SW 1271 (cell line): ENCODE measurements around the gene TSKU.

Source experiments
- DNase-seq, 2 experiments: peaks; one replicate each; lab custom pipeline; 2025; lab: John Stamatoyannopoulos, UW

The TSKU gene

DNA sequence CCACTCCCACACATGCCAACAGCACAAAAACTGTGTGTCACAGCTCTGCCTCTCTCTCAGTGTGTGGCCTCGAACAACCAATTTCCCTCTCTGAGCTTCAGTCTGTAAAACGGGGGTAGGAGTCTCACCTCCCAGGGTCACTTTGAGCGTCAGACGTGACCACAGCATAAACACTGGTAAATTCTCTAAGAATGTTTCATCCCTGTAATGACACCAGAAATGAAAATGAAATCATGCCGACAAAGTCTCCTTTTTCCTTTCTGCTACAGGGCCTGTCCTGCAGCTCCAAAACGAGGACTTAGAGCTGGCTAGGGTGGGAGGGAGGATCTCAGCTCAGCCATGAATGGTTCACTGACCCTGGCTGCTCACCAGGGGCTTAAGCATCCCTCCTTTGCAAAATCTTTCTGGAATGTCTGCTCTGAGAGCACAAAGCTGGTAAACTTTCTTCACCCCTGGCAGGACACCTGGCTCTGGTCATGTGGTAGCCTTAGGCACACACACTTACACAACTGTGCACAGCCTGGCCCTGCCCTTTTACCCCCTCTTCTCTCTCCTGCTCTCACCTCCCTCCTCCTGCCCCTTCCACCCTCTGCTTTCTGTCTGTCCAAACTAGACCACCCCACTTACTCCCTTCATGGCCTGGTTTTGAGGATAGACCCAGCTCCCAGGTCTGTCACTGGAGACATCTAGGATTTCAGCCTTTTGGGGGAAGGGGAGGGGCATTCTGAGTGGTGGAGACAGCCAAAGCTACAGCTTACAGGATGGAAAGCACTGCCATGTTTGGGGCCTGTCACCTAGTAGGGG is 12.3 kb upstream of the TSKU start:
- DNase-seq: no peak

GRCh38 chr11:76771446-76772099 is 11.6 kb upstream of the TSKU start:
- no peak for DNase-seq

DNA sequence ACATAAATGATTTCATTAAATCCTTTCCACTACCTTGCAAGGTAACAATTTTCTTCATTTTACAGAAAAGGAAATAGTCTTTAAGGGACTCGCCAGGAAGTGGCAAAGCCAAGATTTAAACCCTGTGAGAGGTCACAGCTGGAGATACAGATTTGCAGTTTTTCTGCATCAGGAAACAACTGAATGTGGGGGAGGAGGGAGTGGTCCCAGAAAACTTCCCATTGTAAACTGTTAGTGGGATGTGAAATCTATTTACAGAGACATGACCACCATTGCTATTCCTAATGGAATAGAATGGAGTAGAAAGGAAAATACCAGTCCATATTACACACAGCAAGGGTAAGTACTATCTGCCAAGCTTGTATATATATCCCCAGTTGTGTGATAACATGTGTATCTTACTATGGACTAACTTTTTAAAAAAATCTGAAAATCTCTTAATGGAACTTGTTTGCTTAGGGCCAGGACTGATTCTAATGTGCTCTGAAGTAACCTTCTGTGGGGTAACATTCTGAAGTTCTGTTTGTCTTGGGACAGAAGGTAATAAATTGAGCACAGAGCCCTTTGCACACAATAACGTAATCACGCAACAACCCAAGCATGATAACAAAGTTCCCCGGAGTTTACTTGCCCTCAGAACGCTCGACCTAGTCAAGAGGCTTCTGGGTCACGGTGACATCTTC is 10.9 kb upstream of the TSKU start:
- no peak for DNase-seq

- DNase-seq: no peak
Observed at GRCh38 chr11:76772783-76773106, 10.4 kb upstream of the TSKU start.

- no peak for DNase-seq
Observed at GRCh38 chr11:76773921-76774361, 9.2 kb upstream of the TSKU start.

GRCh38 chr11:76776472-76776871 is 6.7 kb upstream of the TSKU start:
- DNase-seq: no peak

DNA sequence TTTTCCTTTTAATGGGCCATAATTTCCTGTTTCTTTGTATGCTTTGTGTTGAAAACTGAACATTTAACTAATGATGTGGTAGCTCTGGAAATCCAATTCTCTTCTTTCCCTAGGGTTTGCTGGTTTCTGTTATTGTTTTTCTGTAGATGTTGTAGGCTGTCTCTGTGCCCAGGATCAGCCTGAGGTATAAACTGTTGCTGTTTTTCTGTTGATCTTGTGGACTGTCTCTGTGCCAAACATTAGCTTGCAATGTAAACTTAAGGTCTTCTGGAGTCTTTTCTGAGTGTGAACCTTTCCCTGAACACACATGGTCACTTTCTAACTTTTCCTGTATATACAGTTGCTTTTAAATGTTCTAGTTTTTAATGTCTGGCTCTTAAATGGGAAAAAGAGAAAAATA is 5.9 kb upstream of the TSKU start:
- DNase-seq: no peak

DNA sequence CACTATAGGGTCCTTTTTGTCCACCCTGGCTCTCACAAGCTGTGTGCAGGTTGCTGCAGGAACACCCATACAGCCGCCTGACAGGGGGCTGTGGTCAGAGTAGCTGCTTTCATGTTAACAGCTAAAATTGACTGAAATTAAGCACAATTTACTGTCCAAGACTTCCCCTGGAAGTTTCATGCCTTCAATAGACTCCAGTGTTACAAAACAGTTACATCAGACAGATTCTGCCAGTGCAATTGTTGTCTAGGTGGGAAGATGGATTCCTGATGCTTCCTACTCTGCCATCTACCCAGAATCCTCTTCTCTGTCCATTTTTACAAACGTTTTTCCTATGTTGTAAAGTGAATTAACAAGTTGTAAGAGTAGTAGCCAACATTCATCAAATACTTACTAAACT is 5.3 kb upstream of the TSKU start:
- no peak for DNase-seq

- DNase-seq: no peak
Observed at GRCh38 chr11:76778874-76779273, 4.3 kb upstream of the TSKU start.

DNA sequence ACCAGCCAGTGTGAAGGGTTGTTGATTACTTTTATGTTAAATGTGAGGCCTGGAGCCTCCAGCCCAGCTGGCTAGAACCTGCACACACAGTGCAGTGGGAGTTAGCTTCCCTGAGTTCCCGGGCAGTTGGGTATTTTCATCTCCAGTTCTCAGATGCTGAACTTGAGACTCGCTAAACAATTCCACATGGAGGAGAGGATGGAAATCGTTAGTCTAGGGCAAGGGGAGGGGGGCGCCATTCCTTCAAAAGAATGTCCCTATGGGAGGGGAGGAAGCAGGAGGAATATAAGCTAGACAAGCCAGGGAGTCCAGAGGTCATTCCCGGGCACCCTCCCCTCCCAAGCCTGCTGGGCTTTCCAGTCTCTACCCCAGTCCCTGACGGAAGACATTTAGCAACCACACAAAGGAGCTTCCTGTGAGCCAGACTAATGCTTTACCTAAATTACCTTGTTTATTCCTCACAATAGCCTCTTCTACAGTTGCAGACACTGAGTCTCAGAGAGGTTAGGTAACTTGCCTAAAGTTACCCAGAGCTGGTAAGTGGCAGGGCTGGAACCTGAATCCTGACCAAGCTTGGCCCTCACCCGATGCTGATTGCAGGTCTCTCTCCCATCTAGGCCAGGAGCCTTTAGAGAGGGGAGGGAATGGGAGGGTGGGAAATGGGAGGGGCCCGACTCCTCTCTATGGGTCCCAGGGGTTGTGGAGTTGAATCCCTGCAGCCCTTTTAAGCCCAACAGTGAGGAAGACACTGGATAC is 1.9 kb upstream of the TSKU start:
- DNase-seq: no peak

DNA sequence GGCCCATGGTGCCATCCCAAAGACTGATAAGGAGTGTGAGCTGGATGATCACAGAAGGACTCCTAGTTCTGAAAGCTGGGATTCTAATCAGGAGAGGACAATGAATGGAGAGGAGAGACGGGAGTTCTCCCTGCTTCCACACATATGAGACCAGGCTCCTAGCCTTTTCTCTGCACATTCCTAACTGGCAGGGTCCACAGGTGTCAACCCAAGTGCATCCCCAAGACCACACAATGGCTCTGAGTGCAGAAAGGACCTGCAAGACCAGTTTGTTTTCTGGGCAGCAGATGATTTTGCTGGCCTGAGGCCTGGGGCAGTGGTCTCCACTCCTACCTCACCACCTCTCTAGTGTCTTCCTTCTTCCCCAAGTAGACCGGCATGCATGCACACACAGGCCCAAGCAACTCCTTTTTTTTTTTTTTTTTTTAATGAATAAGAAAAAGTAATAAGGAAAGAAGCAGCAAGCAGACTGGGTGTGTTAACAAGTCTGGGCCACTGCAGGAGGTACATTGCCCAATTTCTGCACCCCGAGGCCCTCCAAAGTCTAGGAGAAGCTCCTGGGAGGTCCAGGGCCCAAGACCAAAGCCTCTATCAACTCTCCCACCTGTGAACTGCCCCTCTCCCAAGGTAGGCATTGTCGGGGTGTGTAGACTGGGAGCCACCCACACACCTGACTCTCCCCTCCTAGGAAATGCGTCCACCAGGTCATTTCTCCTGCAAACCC is 1.2 kb upstream of the TSKU start:
- DNase-seq: no peak

DNA sequence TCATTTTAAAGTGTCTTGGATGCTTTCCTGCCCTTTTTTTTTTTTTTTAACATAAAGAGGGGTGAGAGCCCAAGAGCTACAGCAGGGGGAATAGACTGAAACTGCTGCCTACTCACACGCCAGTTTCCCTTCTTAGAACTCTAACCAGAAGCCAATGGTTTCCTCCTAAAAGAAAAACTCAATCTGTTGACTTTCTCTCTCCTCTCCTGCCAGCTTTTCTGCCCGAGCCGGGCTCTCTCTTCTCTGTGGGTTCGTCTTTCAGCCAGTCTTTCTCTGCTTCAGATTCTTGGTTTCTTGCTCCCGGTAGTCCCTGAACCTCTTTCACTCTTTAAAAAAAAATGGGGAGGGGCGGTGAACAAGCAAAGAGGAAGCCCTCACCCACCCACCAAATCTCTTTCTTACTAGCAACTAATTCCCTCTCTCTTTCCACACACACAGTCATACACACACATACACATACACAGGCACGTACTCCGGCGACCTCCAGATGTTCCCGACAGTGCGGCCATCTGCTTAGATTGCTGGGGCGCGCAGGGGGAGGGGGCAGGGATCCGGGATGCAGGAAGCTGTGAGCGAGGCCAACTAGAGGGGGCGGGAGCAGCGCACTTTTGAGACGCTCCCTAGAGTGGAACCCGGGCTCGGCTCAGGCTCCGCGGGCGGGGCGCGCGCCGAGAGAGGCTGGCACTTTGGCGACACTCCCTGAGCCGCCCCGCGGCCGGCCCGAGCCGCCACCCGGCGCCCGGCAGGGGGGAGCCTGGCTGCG is 444 bp upstream of the TSKU start:
- peak; percentile 85 to 88 for DNase-seq

DNA sequence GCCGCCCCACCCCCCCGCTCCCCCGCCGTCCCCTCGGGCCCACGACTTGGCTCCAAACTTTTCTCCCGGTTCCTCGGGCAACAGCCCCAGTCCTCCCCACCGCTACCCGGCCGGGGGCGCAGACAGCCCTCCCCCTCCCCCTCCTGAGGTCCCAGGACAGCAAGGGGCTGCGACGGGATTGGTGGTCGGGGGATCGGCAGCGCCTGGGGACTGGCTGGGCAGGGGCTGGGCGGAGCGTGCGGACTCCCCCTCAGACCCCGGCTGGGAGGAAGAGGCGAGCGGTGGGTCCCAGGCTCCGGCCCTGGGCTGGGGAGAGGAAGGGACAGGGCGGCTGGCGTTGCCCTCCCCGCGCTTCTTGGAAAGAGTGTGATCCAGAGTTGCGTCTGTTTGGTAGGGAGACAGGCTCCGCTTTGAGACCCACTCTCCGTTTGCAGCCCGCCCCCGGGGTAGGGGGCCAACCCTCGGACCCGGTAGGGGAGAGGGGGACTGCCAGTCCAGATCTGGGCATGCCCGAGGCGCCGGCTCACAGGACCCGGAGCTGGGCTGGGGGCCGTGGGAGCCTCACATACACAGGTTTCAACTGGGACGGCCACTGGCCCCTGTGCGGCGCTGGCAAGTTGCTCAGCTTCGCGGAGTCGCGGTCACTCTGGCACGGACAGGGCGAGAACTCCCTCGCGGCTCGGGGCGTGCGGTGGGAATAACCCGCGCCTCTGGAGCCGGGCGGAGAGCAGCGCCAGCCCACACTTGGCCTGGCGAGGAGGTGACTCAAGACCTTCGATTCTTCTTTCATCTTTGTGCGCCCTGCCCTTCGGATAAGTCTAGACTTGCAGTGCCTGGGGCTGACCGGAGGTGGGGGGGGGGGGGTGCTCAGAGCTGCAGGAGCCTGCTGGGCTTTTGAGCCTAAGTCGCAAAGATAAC is 999 bp downstream of the TSKU start:
- peak in 1 of 2 experiments; percentile 27 for DNase-seq

- no peak for DNase-seq
Observed at GRCh38 chr11:76785513-76785912, 2.4 kb downstream of the TSKU start.

- DNase-seq: no peak
Observed at GRCh38 chr11:76786016-76786415, 2.9 kb downstream of the TSKU start.

DNA sequence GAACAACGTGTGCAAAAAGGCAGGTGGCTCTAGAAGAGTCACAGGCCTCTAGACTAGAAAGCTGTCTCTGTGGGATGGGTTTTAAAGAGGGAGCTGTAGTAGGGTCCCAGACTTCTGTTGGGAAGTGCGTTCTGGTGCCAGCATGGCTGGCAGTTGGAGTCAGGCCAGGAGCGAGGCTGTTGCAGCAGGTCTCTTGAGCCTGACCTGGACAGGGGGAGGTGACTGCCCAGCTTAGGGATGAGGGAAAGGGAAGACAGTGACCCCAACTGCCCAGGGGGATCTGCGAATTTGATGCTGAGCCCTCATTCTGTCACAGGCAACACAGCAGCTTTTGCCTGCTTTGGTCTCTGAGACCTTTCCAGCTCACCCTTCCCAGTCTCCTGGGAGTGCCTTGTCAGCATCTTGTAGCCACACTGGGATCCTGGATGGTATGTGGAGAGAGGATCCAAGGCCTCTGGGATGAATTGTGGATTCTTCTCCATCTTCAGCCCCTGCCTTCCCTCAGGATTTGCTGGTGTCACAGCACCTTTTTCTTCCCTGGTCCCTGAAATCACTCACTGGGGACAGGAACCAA is 3.4 kb downstream of the TSKU start:
- no peak for DNase-seq

DNA sequence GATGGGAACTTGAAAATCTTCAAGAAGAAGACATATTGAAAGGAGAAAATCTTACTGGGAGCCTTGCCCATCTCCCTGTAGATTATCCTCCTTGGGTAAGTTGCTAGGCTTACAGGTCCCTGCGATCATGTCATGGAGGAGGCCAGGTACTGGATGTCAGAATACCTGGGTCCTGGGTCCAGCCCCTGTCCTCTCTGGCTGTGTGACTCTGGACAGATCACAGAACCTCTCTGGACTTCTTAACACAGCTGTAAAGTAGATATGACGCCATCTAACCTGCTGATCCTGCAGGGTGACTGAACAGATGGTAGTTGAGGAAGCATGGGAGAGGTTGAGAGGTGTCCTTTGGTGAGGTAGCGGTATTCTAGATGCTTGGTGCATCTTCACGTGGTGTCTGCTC is 4.1 kb downstream of the TSKU start:
- DNase-seq: no peak

DNA sequence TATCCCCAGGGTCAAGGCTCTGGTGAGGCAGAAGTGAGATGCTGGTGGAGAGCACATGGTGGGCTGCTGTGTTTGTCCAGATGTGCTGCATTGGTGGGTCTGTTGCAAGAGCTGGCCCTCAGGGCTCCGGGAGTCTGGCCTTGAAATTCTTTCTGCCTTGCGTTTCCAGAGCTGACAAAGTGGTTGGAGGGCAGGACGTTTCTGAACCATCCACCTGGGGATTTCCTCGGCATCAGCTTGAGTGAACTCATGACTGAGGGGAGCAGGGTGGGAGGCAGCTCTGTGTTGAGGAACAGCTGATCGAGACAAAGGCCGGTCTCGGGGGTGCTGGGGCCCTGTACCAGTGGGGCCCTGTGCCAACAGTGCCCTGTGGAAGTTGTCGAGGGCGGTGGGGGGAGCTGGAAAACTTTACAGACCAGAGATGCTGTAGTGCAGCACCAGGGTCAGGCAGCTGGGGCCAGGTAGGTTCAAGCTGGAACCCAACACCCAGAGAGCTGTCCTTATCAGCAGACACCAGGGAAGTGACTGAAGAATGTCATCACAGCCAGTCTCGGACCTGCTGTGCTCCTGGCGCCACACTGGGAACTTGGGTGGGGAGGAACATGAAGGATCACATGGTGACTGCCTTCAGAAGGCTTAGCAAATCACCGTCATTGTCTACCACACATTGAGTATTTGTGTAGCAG is 4.9 kb downstream of the TSKU start:
- no peak for DNase-seq
